Measurements from ENCODE around the gene JAM2. TPM values are rescaled to one million over a fixed set of nuclear protein-coding genes. Genes with fewer than 3 reads are reported as not detected.

JAM2 gene
- polyA plus RNA-seq, 2 of the 4 experiments (the other 2 are of a cell fraction): 0.01 TPM

GRCh38 chr21:25734904-25735645 is 96.0 kb downstream of the JAM2 start, which contains the start of the genes ATP5PF and GABPA (continued):
- TF ChIP-seq BCL3 (IDR thresholded peaks at IDR 0.05) (peak; percentile 20; the same call in 1 of the 3 replicates), TFCP2L1 (CRISPR knock-in tag; IDR thresholded peaks at IDR 0.05) (0 out of 2 replicates have a peak, but pooled peaks have one; percentile 58), HEYL (CRISPR knock-in tag; IDR thresholded peaks at IDR 0.05) (no peak), MAX (IDR thresholded peaks at IDR 0.05) (peak; percentile 56), JUN (IDR thresholded peaks at IDR 0.05) (peak; percentile 45 to 63; a peak in 3 of 5 replicates), GATA3 (IDR thresholded peaks at IDR 0.05; ENCODE audit: borderline replicate concordance) (no peak; the same call in 1 of the 2 replicates), PBX3 (IDR thresholded peaks at IDR 0.05) (0 out of 2 replicates have a peak, but pooled peaks have one; percentile 28), POLR2A (IDR thresholded peaks at IDR 0.05; ENCODE audit: low read length) (0 out of 2 replicates have a peak, but pooled peaks have one; percentile 8), HDAC2 (IDR thresholded peaks at IDR 0.05) (no peak)

- no peaks in the 10 kb centered on the region for H3K9me3 ChIP-seq
- ATAC-seq (peak; percentile 79 to 80), FAIRE-seq (no peak), DNase-seq (ENCODE audit: low read depth in 1 of 2, low spot score in 1 of 2) (peak; percentile 33 to 76)
- H3K4me3 ChIP-seq: peak overlapping the region; percentile 93
- H3K4me1 ChIP-seq: peaks cover 8% of the 10 kb centered on the region; the same call in 1 of the 3 replicates
- H3K4me2 ChIP-seq: peak overlapping the region; percentile 87
- 6% methylated on average over 27 of the region's 48 CpGs for WGBS (ENCODE audit: missing lambda C conversion rate)
- POLR2A ChIA-PET: interaction anchor here (1.0 kb wide), 1 partner anchor 130 kb away, joined by 3 read pairs; no protein-coding TSS in a partner anchor
- H3K27ac ChIP-seq: peak overlapping the region; percentile 98 to 100
- TF ChIP-seq POLR2A (IDR thresholded peaks at IDR 0.05; ENCODE audit: low read length): peak; percentile 28; the same call in 1 of the 2 replicates
- TF ChIP-seq PHF8 (IDR thresholded peaks at IDR 0.05; ENCODE audit: borderline replicate concordance, low read depth): peak; percentile 8; the same call in 1 of the 2 replicates
- no peak for TF ChIP-seq BHLHE40 (IDR thresholded peaks at IDR 0.05; ENCODE audit: low read depth, low read length)
- no peak for TF ChIP-seq HES2 (IDR thresholded peaks at IDR 0.05)
- TF ChIP-seq EHF (CRISPR knock-in tag; IDR thresholded peaks at IDR 0.05): no peak
- no peak for TF ChIP-seq FOXS1 (CRISPR knock-in tag; IDR thresholded peaks at IDR 0.05)
- CTCF ChIA-PET: interaction anchor here (1.1 to 1.9 kb wide), 2 partner anchors 28 to 127 kb away, joined by 3 to 5 read pairs; no protein-coding TSS in a partner anchor
These were observed 96.9 kb downstream of the JAM2 start for GRCh38 chr21:25735646-25736597.

- H3K4me2 ChIP-seq: no peak overlapping the region
- ATAC-seq (no peak), FAIRE-seq (no peak), DNase-seq (ENCODE audit: low read depth in 1 of 2, low spot score in 1 of 2) (no peak)
- ChIA-PET CTCF (no interaction called here), POLR2A (no interaction called here)
- no peaks in the 10 kb centered on the region for H3K9me3 ChIP-seq
- no peak for TF ChIP-seq TP53 (CRISPR knock-in tag; IDR thresholded peaks at IDR 0.05)
- TF ChIP-seq KDM5A (IDR thresholded peaks at IDR 0.05): no peak
- no peak for TF ChIP-seq POLR2A (IDR thresholded peaks at IDR 0.05; ENCODE audit: low read length)
- no peak for TF ChIP-seq ATOH8 (CRISPR knock-in tag; IDR thresholded peaks at IDR 0.05; ENCODE audit: low read depth)
- no peak for TF ChIP-seq ZC3H11A (IDR thresholded peaks at IDR 0.05)
- no peak for TF ChIP-seq REST (IDR thresholded peaks at IDR 0.05)
- no peak for TF ChIP-seq JUNB (IDR thresholded peaks at IDR 0.05)
- no peak for TF ChIP-seq RARB (CRISPR knock-in tag; IDR thresholded peaks at IDR 0.05)
- TF ChIP-seq SREBF2 (IDR thresholded peaks at IDR 0.05): no peak
- no peak overlapping the region for H3K4me3 ChIP-seq
- 95% methylated on average over 1 of the region's 1 CpG for WGBS (ENCODE audit: missing lambda C conversion rate)
- H3K27ac ChIP-seq: no peak overlapping the region
- H3K4me1 ChIP-seq: peaks cover 8% of the 10 kb centered on the region; the same call in 1 of the 3 replicates
These were observed 98.4 kb downstream of the JAM2 start for GRCh38 chr21:25737421-25737820.
